Thoracic aorta (tissue), 2 donors: Measurements from ENCODE around the gene SFXN1. TPM values are rescaled to one million over a fixed set of nuclear protein-coding genes. Genes with fewer than 3 reads are reported as not detected.

Experiments used
- ATAC-seq: fragments of 150-250 bp; one replicate; pipeline ENCODE4 v1.8.0; 2017; ENCODE audit warnings: low read depth; ENCODE audit not compliant: insufficient number of reproducible peaks, low FRiP score
- DNase-seq: peaks from one replicate; pipeline ENCODE4 v3.0.0-alpha.2; 2020; ENCODE audit warnings: low spot score
- H3K27ac ChIP-seq, 2 donors: fragments of 200-600 bp; sonication (generic); 1 replicate in 1 of 2; 2 replicates in 1 of 2; pipeline ENCODE4 v1.5.1; 2016; ENCODE audit warnings: mild to moderate bottlenecking in 2 of 2, moderate library complexity in 2 of 2
- H3K27me3 ChIP-seq: fragments of 200-600 bp; sonication (generic); replicated peaks from 2 replicates; pipeline ENCODE4 v1.6.0; 2016; ENCODE audit warnings: mild to moderate bottlenecking; ENCODE audit not compliant: insufficient read depth
- H3K36me3 ChIP-seq: fragments of 200-600 bp; sonication (generic); one replicate; pipeline ENCODE4 v1.5.1; 2016
- H3K4me1 ChIP-seq, 2 donors: fragments of 200-600 bp; sonication (generic); 1 replicate in 1 of 2; 2 replicates in 1 of 2; pipeline versions ENCODE4 v1.5.1 to v1.6.0; 2016; ENCODE audit warnings: low read depth in 2 of 2, mild to moderate bottlenecking in 1 of 2; ENCODE audit not compliant: control insufficient read depth in 1 of 2
- H3K4me3 ChIP-seq: fragments of 200-600 bp; sonication (generic); 2 replicates; pipeline ENCODE4 v1.5.1; 2016; ENCODE audit warnings: mild to moderate bottlenecking
- H3K9me3 ChIP-seq: fragments of 200-600 bp; sonication (generic); 2 replicates; pipeline ENCODE4 v1.5.1; 2016
- total RNA-seq, 2 donors: library from RNA; depleted of rRNA; stranded (reverse); fragments of >200 nt; gene quantifications; one replicate each; pipeline versions ENCODE4 v1.1.0 to v1.2.3, GENCODE V29; 2016
- TF ChIP-seq, protein P1 (sequence below): fragments of 200-600 bp; sonication (generic); IDR thresholded peaks from one replicate; pipeline ENCODE4 v1.5.1; 2019; ENCODE audit warnings: antibody characterized with exemption

The SFXN1 gene
- total RNA-seq, 2 donors from 2014 or later, result 22.9 to 50.8 TPM

DNA sequence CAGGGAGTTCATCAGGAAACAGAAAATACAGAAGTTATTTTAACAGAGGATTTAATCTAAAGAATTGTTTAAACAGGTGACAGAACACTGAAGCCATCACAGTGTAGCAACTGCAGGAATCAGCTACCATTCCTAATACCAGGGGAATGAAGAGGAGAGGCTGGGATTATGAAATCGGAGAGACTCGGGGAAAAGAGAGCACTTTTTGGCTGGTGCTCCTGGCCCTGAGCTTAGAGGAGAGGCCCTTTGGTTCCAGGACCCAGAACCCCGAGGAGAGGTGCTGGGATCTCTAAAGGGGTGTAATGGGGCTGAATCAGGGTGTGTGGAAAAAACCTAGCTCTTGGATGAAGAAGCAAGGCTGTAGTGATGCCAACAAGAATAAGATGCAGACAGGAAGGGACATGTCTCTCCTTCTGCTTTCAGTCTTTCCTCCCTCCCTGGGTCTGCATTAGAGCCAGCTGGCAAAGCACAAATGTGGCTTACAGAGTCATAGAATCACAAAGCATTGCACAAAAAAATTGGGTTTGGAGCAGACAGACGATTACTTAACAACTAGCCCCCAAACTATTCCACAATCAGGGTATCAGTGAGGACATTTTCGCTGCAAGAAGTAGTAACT is 11.6 kb upstream of the SFXN1 start:
- Histone ChIP-seq H3K4me3 (peak overlapping the region; percentile 10), H3K9me3 (no peaks in the 10 kb centered on the region), H3K27me3 (no peaks in the 10 kb centered on the region), H3K4me1 (peaks cover 0 to 7% of the 10 kb centered on the region in 2 donors), H3K27ac (no peak overlapping the region), H3K36me3 (no peaks in the 10 kb centered on the region)
- DNase-seq (no peak), ATAC-seq (no peak)
- TF ChIP-seq, protein P1, sequence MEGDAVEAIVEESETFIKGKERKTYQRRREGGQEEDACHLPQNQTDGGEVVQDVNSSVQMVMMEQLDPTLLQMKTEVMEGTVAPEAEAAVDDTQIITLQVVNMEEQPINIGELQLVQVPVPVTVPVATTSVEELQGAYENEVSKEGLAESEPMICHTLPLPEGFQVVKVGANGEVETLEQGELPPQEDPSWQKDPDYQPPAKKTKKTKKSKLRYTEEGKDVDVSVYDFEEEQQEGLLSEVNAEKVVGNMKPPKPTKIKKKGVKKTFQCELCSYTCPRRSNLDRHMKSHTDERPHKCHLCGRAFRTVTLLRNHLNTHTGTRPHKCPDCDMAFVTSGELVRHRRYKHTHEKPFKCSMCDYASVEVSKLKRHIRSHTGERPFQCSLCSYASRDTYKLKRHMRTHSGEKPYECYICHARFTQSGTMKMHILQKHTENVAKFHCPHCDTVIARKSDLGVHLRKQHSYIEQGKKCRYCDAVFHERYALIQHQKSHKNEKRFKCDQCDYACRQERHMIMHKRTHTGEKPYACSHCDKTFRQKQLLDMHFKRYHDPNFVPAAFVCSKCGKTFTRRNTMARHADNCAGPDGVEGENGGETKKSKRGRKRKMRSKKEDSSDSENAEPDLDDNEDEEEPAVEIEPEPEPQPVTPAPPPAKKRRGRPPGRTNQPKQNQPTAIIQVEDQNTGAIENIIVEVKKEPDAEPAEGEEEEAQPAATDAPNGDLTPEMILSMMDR, result no peak

- TF ChIP-seq, protein P1, result no peak
- H3K4me1 ChIP-seq, result peaks cover 0 to 7% of the 10 kb centered on the region in 2 donors
- H3K4me3 ChIP-seq, result no peak overlapping the region
- ATAC-seq, result no peak
- DNase-seq, result no peak
- H3K36me3 ChIP-seq, result no peaks in the 10 kb centered on the region
- no peak overlapping the region for H3K27ac ChIP-seq
- H3K9me3 ChIP-seq, result no peaks in the 10 kb centered on the region
- no peaks in the 10 kb centered on the region for H3K27me3 ChIP-seq
These were observed 10.2 kb upstream of the SFXN1 start for GRCh38 chr5:175467983-175468690.

DNA sequence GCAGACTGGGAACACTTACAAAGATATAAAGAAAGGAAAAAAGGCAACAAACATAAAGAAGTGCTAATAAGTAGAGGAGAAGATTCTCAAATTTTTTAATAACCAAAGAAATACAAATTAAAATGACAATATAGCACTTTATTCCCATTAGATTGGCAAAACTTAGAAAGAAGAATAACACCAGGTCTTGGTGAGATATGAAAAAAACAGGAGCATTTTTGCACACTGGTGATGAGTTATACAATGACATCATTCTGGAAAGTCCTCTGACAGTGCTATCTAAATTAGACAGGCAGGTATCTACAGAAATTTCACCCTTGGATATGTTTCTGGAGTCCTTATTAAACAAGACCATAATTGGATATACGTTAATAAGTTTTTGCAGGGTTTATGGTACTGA is 9.5 kb upstream of the SFXN1 start:
- Histone ChIP-seq H3K27ac (no peak overlapping the region), H3K4me3 (no peak overlapping the region), H3K9me3 (no peaks in the 10 kb centered on the region), H3K27me3 (no peaks in the 10 kb centered on the region), H3K36me3 (no peaks in the 10 kb centered on the region), H3K4me1 (peaks cover 0 to 7% of the 10 kb centered on the region in 2 donors)
- TF ChIP-seq, protein P1, result no peak
- no peak for DNase-seq
- ATAC-seq, result no peak

DNA sequence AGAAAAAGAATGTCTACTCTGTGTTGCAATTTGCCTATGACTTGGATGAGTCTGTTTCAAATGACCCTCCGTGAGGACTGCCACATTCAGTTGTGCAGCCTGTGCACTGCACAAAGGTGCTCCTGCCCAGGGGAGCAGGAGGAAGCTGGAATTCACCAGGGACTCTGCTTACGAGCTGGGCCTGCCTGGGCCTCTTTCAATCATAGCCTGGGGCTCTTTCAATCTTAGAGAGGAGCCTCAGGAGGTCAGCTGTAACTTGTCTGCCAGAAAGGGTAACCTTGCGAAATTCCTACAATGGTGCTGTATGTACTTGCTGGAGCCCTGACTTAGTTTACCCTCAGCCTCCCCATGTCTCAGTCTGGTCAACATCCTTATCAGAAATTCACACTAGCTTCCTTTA is 8.4 kb upstream of the SFXN1 start:
- TF ChIP-seq, protein P1, result no peak
- no peaks in the 10 kb centered on the region for H3K9me3 ChIP-seq
- H3K27ac ChIP-seq, result no peak overlapping the region
- H3K27me3 ChIP-seq, result no peaks in the 10 kb centered on the region
- ATAC-seq (no peak), DNase-seq (no peak)
- no peaks in the 10 kb centered on the region for H3K36me3 ChIP-seq
- H3K4me3 ChIP-seq, result no peak overlapping the region
- peaks cover 0 to 7% of the 10 kb centered on the region in 2 donors for H3K4me1 ChIP-seq

DNA sequence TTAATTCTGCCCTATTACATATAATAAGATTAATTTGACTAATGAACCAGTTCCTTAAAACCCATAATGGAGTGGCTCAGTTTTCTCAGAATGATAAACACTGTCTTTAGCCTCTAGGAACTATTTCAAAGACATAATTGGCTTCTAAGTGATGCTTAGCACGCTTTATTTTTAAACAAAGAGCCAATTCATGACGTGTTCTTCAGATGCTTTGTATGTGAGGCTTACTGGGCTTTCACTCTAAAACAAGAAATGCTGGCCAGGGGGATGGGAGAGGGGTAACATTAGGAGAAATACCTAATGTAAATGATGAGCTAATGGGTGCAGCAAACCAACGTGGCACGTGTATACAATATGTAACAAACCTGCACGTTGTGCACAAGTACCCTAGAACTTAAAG is 7.6 kb upstream of the SFXN1 start:
- no peak overlapping the region for H3K4me3 ChIP-seq
- DNase-seq, result no peak
- peaks cover 0 to 7% of the 10 kb centered on the region in 2 donors for H3K4me1 ChIP-seq
- TF ChIP-seq, protein P1, result no peak
- no peaks in the 10 kb centered on the region for H3K36me3 ChIP-seq
- no peak for ATAC-seq
- H3K27me3 ChIP-seq, result no peaks in the 10 kb centered on the region
- H3K9me3 ChIP-seq, result no peaks in the 10 kb centered on the region
- H3K27ac ChIP-seq, result no peak overlapping the region
